Measurements from ENCODE around the gene GJA4.

- TF ChIP-seq CTCF (IDR thresholded peaks at IDR 0.05; ENCODE audit: low read length): no peak
- TF ChIP-seq EZH2 (IDR thresholded peaks at IDR 0.05; ENCODE audit: borderline replicate concordance, low read length): no peak
Observed at GRCh38 chr1:34776911-34777310, 15.9 kb upstream of the GJA4 start.
